BLaER1 treated with 17β-estradiol and CSF1 and Interleukin-3, amounts not matched to agents 10 nM and 100 nM (cell line): ENCODE data around the gene YWHAB.

ENCODE experiments used
- H3K27ac ChIP-seq, 11 experiments: shearing (Covaris generic); formaldehyde crosslinking; 2 replicates each; pipeline ENCODE4 v1.8.1; 2022
- H3K27me3 ChIP-seq, 11 experiments: shearing (Covaris generic); formaldehyde crosslinking; 2 replicates each; pipeline ENCODE4 v1.8.1; 2022
- H3K36me3 ChIP-seq, 11 experiments: shearing (Covaris generic); formaldehyde crosslinking; 2 replicates each; pipeline ENCODE4 v1.8.1; 2022
- H3K4me1 ChIP-seq, 10 experiments: shearing (Covaris generic); formaldehyde crosslinking; 2 replicates each; pipeline ENCODE4 v1.8.1; 2022
- H3K4me2 ChIP-seq, 11 experiments: shearing (Covaris generic); formaldehyde crosslinking; 2 replicates each; pipeline ENCODE4 v1.8.1; 2022
- H3K4me3 ChIP-seq, 10 experiments: shearing (Covaris generic); formaldehyde crosslinking; 2 replicates each; pipeline ENCODE4 v1.8.1; 2022
- H3K9ac ChIP-seq, 11 experiments: shearing (Covaris generic); formaldehyde crosslinking; 2 replicates each; pipeline ENCODE4 v1.8.1; 2022
- H3K9me3 ChIP-seq, 11 experiments: shearing (Covaris generic); formaldehyde crosslinking; replicated peaks in 1 of 11; 2 replicates each; pipeline ENCODE4 v1.8.1; 2022
- H4K20me1 ChIP-seq, 11 experiments: shearing (Covaris generic); formaldehyde crosslinking; 2 replicates each; pipeline ENCODE4 v1.8.1; 2022
- Cebpa-rat ChIP-seq, 11 experiments: shearing (Covaris generic); IDR thresholded peaks; 2 replicates each; pipeline ENCODE4 v1.8.1; 2022

YWHAB gene

DNA sequence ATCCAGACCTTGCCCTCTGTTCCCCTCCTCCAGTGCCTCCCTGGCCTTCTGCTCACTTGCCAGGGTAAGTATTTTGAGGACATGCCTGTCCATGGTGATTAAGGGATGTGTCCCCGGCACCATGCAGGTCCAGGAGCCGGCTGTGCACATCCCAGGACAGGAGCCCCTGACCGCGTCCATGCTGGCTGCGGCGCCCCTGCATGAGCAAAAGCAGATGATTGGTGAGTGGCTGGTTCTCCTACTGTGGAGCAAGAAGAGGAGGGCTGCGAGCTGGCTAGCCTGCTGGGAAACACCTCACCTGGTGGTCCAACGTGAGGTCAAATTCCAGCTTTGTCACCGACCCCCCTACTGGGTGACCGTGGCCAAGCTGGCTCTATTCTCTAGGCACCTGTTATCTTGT, 51.0 kb downstream of the YWHAB start:
- H3K4me2 ChIP-seq: no peak overlapping the region
- TF ChIP-seq Cebpa-rat (IDR thresholded peaks at IDR 0.05): no peak
- no peak overlapping the region for H3K4me3 ChIP-seq
- no peaks in the 10 kb centered on the region for H3K27me3 ChIP-seq
- H3K36me3 ChIP-seq: peaks cover 88 to 100% (median 95%) of the 10 kb centered on the region in 11 experiments
- H3K9ac ChIP-seq: no peak overlapping the region
- no peaks in the 10 kb centered on the region for H3K9me3 ChIP-seq
- H4K20me1 ChIP-seq: peaks cover 0 to 39% (median 20%) of the 10 kb centered on the region in 11 experiments; a peak in 15 of 22 replicates
- no peak overlapping the region for H3K27ac ChIP-seq
- no peaks in the 10 kb centered on the region for H3K4me1 ChIP-seq

DNA sequence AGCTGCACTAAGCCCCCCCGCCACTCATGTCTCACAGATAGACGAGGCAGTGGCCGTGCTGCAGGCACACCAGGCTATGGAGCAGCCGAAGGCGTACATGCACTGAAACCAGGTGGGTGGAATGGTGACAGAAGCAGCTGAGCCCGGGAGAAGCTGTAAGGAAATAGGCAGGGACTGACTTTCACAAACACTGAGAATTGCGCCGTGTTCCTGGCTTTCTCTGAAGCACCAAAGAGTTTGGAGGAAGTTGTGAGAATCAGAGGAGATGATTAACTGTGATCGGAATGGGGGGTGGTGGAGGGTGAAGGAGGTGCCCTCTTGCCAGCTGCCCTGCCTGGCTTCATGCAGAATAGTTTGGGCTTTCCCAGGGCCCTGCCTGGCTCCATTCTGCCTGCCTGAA, 53.1 kb downstream of the YWHAB start:
- H3K9ac ChIP-seq: no peak overlapping the region
- H3K27me3 ChIP-seq: no peaks in the 10 kb centered on the region
- no peak overlapping the region for H3K4me2 ChIP-seq
- H3K4me1 ChIP-seq: no peaks in the 10 kb centered on the region
- no peak for TF ChIP-seq Cebpa-rat (IDR thresholded peaks at IDR 0.05)
- peaks cover 0 to 60% (median 41%) of the 10 kb centered on the region in 11 experiments; a peak in 17 of 22 replicates for H4K20me1 ChIP-seq
- no peaks in the 10 kb centered on the region for H3K9me3 ChIP-seq
- no peak overlapping the region for H3K4me3 ChIP-seq
- H3K36me3 ChIP-seq: peaks cover 91 to 100% (median 95%) of the 10 kb centered on the region in 11 experiments
- H3K27ac ChIP-seq: no peak overlapping the region

DNA sequence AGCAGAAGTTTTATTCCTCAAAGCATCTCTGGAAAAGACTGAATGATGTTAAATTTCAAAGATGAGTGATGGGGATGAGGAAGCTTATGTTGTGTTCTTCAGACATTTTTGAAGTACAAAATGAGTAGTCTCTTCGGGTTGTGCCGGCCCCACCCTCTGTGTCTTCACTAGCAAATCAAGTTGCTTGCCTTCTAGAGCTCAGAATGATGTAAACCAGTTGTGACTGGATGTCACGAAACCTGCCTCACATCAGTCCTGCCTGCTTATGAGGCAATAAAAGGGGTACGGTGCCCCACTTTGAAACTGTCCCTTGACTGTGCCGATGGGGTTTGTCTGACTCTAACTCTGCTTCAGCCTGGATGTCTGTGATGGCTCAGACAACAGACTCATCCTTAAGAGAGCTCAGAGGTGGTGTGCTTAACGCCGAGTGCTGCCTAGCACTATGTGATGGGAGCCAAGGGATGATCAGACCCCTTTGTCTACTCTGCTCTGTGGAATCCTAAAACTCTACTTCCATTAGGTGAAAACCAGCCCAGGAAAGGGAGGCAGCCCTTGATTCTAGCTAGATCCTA, 55.7 kb downstream of the YWHAB start:
- H3K27me3 ChIP-seq: no peaks in the 10 kb centered on the region
- no peak overlapping the region for H3K9ac ChIP-seq
- H4K20me1 ChIP-seq: peaks cover 0 to 76% (median 60%) of the 10 kb centered on the region in 11 experiments; a peak in 19 of 22 replicates
- no peak overlapping the region for H3K27ac ChIP-seq
- no peak for TF ChIP-seq Cebpa-rat (IDR thresholded peaks at IDR 0.05)
- H3K9me3 ChIP-seq: no peaks in the 10 kb centered on the region
- H3K36me3 ChIP-seq: peaks cover 92 to 100% (median 99%) of the 10 kb centered on the region in 11 experiments
- H3K4me3 ChIP-seq: no peak overlapping the region
- H3K4me2 ChIP-seq: no peak overlapping the region
- no peaks in the 10 kb centered on the region for H3K4me1 ChIP-seq

DNA sequence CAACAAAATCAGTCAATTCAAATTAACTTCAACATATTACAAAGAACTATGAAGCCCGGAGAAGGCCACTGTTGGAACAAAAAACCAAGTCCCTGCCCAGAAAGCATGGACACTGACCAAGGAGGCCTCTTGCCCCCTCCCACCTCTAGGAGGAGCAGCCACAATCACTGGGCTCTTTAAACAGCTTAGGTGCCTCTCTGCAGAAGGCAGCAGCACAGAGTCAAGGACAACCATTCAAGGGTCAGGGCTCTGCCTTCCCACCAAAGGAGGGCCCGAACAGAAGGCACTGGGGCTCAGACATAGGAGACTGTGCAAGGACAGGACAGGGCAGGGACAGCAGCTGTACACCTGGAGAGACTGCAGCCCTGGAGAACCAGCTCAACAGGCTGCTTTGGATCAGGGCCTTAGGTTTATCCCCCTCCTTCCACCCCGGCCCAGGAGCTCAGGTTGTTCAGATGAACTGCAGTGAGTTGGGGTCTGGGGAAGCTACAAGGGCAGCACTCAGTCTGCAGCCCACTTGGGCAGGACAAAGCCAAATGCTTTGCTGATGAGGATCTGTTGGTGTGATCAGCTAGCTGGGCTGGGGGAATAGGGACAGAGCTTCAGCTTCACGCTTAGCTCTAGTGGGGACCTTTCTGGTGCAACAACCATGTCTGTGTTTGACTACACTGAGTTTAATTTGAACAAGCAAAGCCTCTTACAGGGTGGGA, 56.9 kb downstream of the YWHAB start:
- H3K27me3 ChIP-seq: no peaks in the 10 kb centered on the region
- H3K9me3 ChIP-seq: no peaks in the 10 kb centered on the region
- no peak overlapping the region for H3K9ac ChIP-seq
- H4K20me1 ChIP-seq: peaks cover 0 to 87% (median 68%) of the 10 kb centered on the region in 11 experiments; a peak in 19 of 22 replicates
- H3K27ac ChIP-seq: no peak overlapping the region
- H3K4me1 ChIP-seq: no peaks in the 10 kb centered on the region
- TF ChIP-seq Cebpa-rat (IDR thresholded peaks at IDR 0.05): no peak
- no peak overlapping the region for H3K4me3 ChIP-seq
- no peak overlapping the region for H3K4me2 ChIP-seq
- peaks cover 95 to 100% (median 99%) of the 10 kb centered on the region in 11 experiments for H3K36me3 ChIP-seq

DNA sequence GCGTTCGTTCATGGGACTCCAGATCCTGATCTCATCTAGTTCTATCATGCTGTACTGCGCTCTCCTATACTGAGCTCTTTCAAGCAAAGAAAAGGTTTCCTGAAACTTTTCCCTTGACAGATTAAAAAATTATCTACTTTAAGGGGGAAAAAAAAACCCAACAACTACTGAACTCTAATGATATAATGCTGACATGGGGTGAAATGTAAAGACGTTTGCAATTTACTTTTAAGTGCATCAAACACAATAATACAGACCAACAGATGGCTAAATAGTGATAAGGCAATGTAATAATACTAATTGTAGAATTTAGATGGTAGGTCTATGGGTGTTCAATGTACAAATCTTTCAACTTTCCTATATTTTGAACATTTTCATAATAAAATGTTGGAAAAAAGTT, 58.3 kb downstream of the YWHAB start:
- H3K27ac ChIP-seq: no peak overlapping the region
- peaks cover 97 to 100% (median 100%) of the 10 kb centered on the region in 11 experiments for H3K36me3 ChIP-seq
- no peaks in the 10 kb centered on the region for H3K4me1 ChIP-seq
- H4K20me1 ChIP-seq: peaks cover 0 to 92% (median 72%) of the 10 kb centered on the region in 11 experiments; a peak in 19 of 22 replicates
- H3K4me2 ChIP-seq: no peak overlapping the region
- no peak overlapping the region for H3K9ac ChIP-seq
- TF ChIP-seq Cebpa-rat (IDR thresholded peaks at IDR 0.05): no peak
- H3K4me3 ChIP-seq: no peak overlapping the region
- no peaks in the 10 kb centered on the region for H3K9me3 ChIP-seq
- H3K27me3 ChIP-seq: no peaks in the 10 kb centered on the region

DNA sequence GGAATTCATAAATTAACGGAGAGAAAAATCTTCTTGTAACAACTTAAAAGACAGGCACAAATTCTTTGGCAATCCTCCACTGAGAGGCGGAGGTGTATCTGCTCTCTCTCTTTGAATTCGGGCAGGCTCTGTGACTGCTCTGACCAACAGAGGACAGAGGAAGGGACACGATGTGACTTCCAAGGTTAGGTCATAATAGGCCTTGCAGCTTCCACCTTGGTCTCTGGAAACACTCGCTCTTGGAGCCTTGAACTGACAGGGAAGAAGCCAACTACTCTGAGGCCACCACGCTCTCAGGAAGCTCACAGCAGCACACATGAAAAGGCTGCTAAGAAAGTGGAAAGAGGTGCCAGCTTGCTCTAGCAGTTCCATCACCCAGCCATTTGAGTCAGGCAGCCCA, 59.8 kb downstream of the YWHAB start:
- Histone ChIP-seq H3K9ac (no peak overlapping the region), H4K20me1 (peaks cover 0 to 94% (median 81%) of the 10 kb centered on the region in 11 experiments; a peak in 20 of 22 replicates), H3K36me3 (peaks cover 99 to 100% (median 100%) of the 10 kb centered on the region in 11 experiments), H3K9me3 (no peaks in the 10 kb centered on the region), H3K4me1 (no peaks in the 10 kb centered on the region), H3K4me3 (no peak overlapping the region), H3K4me2 (no peak overlapping the region), H3K27ac (no peak overlapping the region), H3K27me3 (no peaks in the 10 kb centered on the region)
- TF ChIP-seq Cebpa-rat (IDR thresholded peaks at IDR 0.05): no peak

DNA sequence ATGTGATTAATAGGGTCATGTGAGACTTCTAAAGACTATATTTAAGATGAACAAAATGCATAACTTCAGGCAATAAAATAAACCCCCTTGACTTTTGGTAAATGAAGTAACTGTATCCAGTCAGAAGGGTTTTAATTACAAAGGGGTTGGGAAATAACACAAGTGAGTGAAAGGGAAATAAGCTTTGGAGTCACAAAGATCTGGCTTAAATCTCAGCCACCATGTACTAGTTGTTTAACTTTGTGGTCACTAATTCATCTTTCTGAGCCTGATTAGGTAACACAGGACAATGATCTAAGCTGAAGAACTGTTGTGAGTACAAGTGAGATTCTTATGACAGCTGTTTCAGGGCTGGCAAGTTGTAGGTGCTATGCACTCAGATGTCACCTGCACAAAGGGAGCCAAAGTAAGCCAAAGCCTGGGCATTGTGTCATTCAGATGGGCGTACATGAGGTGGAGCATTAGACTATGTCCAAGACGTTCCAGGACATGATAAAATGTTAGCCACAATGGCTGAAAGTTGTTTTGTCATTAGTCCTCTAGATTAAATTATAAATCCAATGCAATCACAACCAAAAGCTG, 60.9 kb downstream of the YWHAB start:
- Histone ChIP-seq H3K27ac (no peak overlapping the region), H4K20me1 (peaks cover 0 to 93% (median 77%) of the 10 kb centered on the region in 11 experiments; a peak in 20 of 22 replicates), H3K9ac (no peak overlapping the region), H3K27me3 (no peaks in the 10 kb centered on the region), H3K9me3 (no peaks in the 10 kb centered on the region), H3K4me2 (no peak overlapping the region), H3K36me3 (peaks cover 99 to 100% (median 100%) of the 10 kb centered on the region in 11 experiments), H3K4me1 (no peaks in the 10 kb centered on the region), H3K4me3 (no peak overlapping the region)
- no peak for TF ChIP-seq Cebpa-rat (IDR thresholded peaks at IDR 0.05)

DNA sequence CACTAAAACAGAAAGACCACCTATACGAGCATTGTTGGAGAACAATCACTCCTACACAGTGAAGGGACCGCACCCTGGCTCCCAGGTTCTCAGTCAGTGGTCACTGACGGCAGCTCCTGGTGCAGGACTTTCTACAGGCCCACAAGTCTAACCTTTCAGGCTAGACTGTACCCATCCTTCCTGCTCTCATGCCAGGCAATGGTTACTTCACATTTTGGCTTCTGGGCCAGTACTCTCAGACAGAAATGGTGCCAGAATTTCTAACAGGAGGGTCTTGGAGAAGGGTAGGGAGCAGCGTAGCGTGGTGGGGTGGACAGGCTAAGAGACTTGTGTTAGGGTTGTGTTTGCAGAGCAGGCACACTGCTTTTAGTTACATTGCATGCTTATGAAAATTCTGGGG, 62.6 kb downstream of the YWHAB start:
- peaks cover 0 to 93% (median 74%) of the 10 kb centered on the region in 11 experiments; a peak in 19 of 22 replicates for H4K20me1 ChIP-seq
- H3K36me3 ChIP-seq: peaks cover 99 to 100% (median 100%) of the 10 kb centered on the region in 11 experiments
- H3K27ac ChIP-seq: no peak overlapping the region

DNA sequence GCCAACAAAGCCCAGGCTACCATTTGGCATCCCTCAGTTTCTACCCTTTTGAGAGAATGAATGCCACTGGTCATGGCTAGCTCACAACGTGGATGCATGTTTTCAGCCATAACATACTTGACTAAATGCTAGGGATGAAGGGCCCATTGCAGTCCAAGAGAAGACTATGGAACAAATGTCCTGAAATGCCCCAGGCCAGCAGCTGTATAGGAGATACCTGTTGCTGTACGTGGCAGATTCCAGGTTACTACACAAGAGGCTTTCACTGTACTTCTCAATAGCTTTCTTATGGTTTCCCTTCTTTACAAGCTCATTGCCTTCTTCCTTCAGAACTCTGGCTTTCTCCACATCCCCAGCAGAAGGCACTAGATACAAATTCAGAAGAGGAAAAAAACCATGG, 63.0 kb downstream of the YWHAB start:
- H3K27me3 ChIP-seq: no peaks in the 10 kb centered on the region
- no peak overlapping the region for H3K4me3 ChIP-seq
- H3K9me3 ChIP-seq: no peaks in the 10 kb centered on the region
- peaks cover 10 to 18% (median 14%) of the 10 kb centered on the region in 10 experiments; a peak in 19 of 20 replicates for H3K4me1 ChIP-seq
- H3K27ac ChIP-seq: no peak overlapping the region
- TF ChIP-seq Cebpa-rat (IDR thresholded peaks at IDR 0.05): no peak
- no peak overlapping the region for H3K4me2 ChIP-seq
- H4K20me1 ChIP-seq: peaks cover 0 to 93% (median 74%) of the 10 kb centered on the region in 11 experiments; a peak in 19 of 22 replicates
- H3K36me3 ChIP-seq: peaks cover 99 to 100% (median 100%) of the 10 kb centered on the region in 11 experiments
- H3K9ac ChIP-seq: no peak overlapping the region

More for the DNA sequence above, 62.6 kb downstream of the YWHAB start:
- no peak overlapping the region for H3K4me2 ChIP-seq
- TF ChIP-seq Cebpa-rat (IDR thresholded peaks at IDR 0.05): no peak
- H3K27me3 ChIP-seq: no peaks in the 10 kb centered on the region
- peaks cover 6 to 14% (median 10%) of the 10 kb centered on the region in 10 experiments; a peak in 19 of 20 replicates for H3K4me1 ChIP-seq
- no peak overlapping the region for H3K4me3 ChIP-seq
- H3K9ac ChIP-seq: no peak overlapping the region
- H3K9me3 ChIP-seq: no peaks in the 10 kb centered on the region
